Panc1 (cell line): ENCODE data around the gene TSHZ3. TPM values are rescaled to one million over a fixed set of nuclear protein-coding genes. Genes with fewer than 3 reads are reported as not detected.

Experiments
- ATAC-seq: fragments of 200-7000 bp; cut with Tn5 transposase; 2 replicates; pipeline ENCODE4 v1.9.1; 2020; ENCODE audit warnings: mild to moderate bottlenecking, moderate library complexity
- BruUV-seq: library from RNA; stranded (reverse); fragments of 400-500 nt; replicated peaks from 2 replicates; lab custom pipeline; 2021; lab: Mats Ljungman, UMichigan
- CTCF ChIA-PET: fragments of 300-600 bp; sonication (Branson Sonifier 250); formaldehyde crosslinking; loops from one replicate; lab custom pipeline; 2022; ENCODE audit warnings: antibody characterized with exemption; lab: Charles Lee
- POLR2A ChIA-PET: fragments of 300-600 bp; sonication (Branson Sonifier 250); formaldehyde crosslinking; loops from one replicate; lab custom pipeline; 2022; ENCODE audit warnings: antibody characterized with exemption; lab: Charles Lee
- DNase-seq: peaks from one replicate; pipeline ENCODE4 v3.0.0-alpha.2; 2010; ENCODE audit warnings: low read depth, low spot score
- H3K27ac ChIP-seq: 2 replicates; pipeline ENCODE4 v1.5.1; 2011; ENCODE audit warnings: mild to moderate bottlenecking, low read length, inconsistent platforms
- H3K27me3 ChIP-seq: fragments of 200-500 bp; sonication (Bioruptor generic); 2 replicates; pipeline ENCODE4 v1.6.0; 2014; ENCODE audit warnings: low read length, inconsistent platforms; ENCODE audit not compliant: control insufficient read depth, insufficient read depth
- H3K36me3 ChIP-seq: fragments of 200-500 bp; sonication (Bioruptor generic); 2 replicates; pipeline ENCODE4 v1.5.1; 2014; ENCODE audit warnings: inconsistent platforms, mild to moderate bottlenecking, low read length, moderate library complexity; ENCODE audit not compliant: control insufficient read depth, insufficient read depth
- H3K4me1 ChIP-seq: 2 replicates; pipeline ENCODE4 v1.5.1; 2011; ENCODE audit warnings: inconsistent platforms, mild to moderate bottlenecking, low read length, moderate library complexity; ENCODE audit not compliant: control insufficient read depth, insufficient read depth
- H3K4me3 ChIP-seq, 2 experiments: 2 replicates each; pipeline ENCODE4 v1.5.1; 2011 to 2012; ENCODE audit warnings: low read depth in 2 of 2, low read length in 2 of 2, mild to moderate bottlenecking in 2 of 2, inconsistent platforms in 1 of 2, moderate library complexity in 1 of 2
- H3K9me3 ChIP-seq: fragments of 200-500 bp; sonication (Bioruptor generic); 2 replicates; pipeline ENCODE4 v1.5.1; 2014; ENCODE audit warnings: low read depth, mild to moderate bottlenecking, inconsistent platforms, low read length, moderate library complexity; ENCODE audit not compliant: control insufficient read depth, insufficient read depth
- POLR2AphosphoS5 ChIP-seq: IDR thresholded peaks from 2 replicates; pipeline ENCODE4 v1.6.1; 2012; ENCODE audit warnings: mild to moderate bottlenecking, low read depth, low read length, moderate library complexity
- SIN3A ChIP-seq: IDR thresholded peaks from 2 replicates; pipeline ENCODE4 v1.6.1; 2012; ENCODE audit warnings: low read depth, mild to moderate bottlenecking, low read length, moderate library complexity, borderline replicate concordance; ENCODE audit not compliant: insufficient read depth
- TCF7L2 ChIP-seq: IDR thresholded peaks from 2 replicates; pipeline ENCODE4 v1.6.1; 2011; ENCODE audit warnings: mild to moderate bottlenecking, low read depth, low read length, inconsistent platforms
- in situ Hi-C: cut with HindIII; loops from 2 replicates; pipeline ENCODE4 v1.10.0; 2016; ENCODE audit warnings: low sequenced_read_pairs, low pct_unique_long_range_greater_than_20kb
- intact Hi-C: fragments of 100-400 bp; cut with micrococcal nuclease; formaldehyde crosslinking; loops from one replicate; pipeline ENCODE4 v1.10.0; 2022; ENCODE audit not compliant: unreplicated experiment
- total RNA-seq: library from RNA; stranded (reverse); gene quantifications from one replicate; pipeline ENCODE4 v1.2.1, GENCODE V29; 2021; ENCODE audit not compliant: unreplicated experiment
- TF ChIP-seq, protein P1 (sequence below): fragments of 450-650 bp; IDR thresholded peaks from 2 replicates; pipeline ENCODE4 v1.5.1; 2017; ENCODE audit warnings: mild to moderate bottlenecking
- TF ChIP-seq, protein P2 (sequence below), 2 experiments: IDR thresholded peaks; 2 replicates each; pipeline ENCODE4 v1.6.1; 2011 to 2012; ENCODE audit warnings: low read depth in 2 of 2, control low read depth in 1 of 2, low read length in 1 of 2, mild to moderate bottlenecking in 1 of 2, moderate library complexity in 1 of 2; ENCODE audit not compliant: insufficient read depth in 1 of 2

Gene TSHZ3
- total RNA-seq, 1 experiment from 2014 or later: 7.8 TPM

DNA sequence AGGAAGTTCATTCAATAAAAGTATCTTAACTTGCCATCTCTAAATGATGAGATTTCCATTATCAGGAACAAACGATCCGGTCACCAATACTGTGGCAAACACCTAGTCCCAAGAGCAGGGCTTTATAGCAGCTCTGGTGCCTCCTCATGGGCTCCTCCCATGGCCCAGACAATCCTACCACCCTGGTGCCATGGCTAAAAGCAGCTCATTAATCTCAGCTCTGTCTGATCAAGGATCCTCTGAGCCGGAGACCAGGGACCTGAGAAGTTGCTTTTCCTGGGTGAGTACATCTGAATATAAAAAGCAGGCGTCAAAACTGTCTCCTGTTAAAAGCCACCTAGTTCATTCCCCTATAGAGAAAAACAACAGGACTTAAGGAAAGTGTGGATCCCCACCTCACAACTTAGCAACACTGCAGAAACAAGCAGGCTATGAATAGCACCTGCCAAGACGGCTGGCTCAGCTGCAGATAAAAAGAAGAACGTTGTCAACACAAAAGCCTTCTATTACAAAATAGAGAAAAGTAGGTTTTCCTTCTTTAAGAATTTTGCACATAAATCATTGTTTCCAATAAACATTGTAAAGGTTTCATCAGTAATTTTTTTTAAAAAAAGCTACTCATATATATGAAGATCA lies 30.3 kb downstream of the TSHZ3 start:
- DNase-seq: no peak
- Histone ChIP-seq H3K4me3 (no peak overlapping the region), H3K27ac (no peak overlapping the region), H3K36me3 (no peaks in the 10 kb centered on the region), H3K27me3 (no peaks in the 10 kb centered on the region), H3K4me1 (no peaks in the 10 kb centered on the region; the same call in 1 of the 2 replicates), H3K9me3 (no peaks in the 10 kb centered on the region)
- POLR2A ChIA-PET: no interaction called here
- TF ChIP-seq, protein P1, sequence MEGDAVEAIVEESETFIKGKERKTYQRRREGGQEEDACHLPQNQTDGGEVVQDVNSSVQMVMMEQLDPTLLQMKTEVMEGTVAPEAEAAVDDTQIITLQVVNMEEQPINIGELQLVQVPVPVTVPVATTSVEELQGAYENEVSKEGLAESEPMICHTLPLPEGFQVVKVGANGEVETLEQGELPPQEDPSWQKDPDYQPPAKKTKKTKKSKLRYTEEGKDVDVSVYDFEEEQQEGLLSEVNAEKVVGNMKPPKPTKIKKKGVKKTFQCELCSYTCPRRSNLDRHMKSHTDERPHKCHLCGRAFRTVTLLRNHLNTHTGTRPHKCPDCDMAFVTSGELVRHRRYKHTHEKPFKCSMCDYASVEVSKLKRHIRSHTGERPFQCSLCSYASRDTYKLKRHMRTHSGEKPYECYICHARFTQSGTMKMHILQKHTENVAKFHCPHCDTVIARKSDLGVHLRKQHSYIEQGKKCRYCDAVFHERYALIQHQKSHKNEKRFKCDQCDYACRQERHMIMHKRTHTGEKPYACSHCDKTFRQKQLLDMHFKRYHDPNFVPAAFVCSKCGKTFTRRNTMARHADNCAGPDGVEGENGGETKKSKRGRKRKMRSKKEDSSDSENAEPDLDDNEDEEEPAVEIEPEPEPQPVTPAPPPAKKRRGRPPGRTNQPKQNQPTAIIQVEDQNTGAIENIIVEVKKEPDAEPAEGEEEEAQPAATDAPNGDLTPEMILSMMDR: no peak
- no TSS peak for BruUV-seq
- intact Hi-C loops (no loop called here), in situ Hi-C loops (no loop called here)
- CTCF ChIA-PET: no interaction called here
- no peak for ATAC-seq

DNA sequence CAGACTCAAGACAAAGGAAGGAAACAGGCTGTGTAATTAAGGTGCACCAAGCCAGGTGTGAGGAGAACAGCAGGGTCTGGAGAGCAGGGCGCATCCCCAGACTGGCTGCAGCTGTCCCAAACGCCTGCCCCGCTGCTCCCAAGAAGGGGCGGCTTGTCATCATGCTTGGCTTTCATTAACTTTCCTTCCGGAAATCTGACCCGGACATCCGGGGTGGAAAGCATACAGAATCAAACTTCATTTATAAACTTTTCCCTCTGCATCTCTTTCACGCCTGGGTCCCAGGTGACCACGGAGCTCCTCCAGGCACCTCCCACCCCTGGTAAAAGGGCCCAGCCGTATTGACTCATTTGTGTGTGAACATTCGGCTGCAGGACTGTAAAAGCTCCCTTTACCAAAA lies 31.7 kb downstream of the TSHZ3 start:
- Histone ChIP-seq H3K27me3 (no peaks in the 10 kb centered on the region), H3K4me1 (no peaks in the 10 kb centered on the region; the same call in 1 of the 2 replicates), H3K4me3 (no peak overlapping the region), H3K36me3 (no peaks in the 10 kb centered on the region), H3K9me3 (no peaks in the 10 kb centered on the region), H3K27ac (no peak overlapping the region)
- TF ChIP-seq TCF7L2 (no peak), POLR2AphosphoS5 (no peak), SIN3A (no peak)
- TF ChIP-seq, protein P2, sequence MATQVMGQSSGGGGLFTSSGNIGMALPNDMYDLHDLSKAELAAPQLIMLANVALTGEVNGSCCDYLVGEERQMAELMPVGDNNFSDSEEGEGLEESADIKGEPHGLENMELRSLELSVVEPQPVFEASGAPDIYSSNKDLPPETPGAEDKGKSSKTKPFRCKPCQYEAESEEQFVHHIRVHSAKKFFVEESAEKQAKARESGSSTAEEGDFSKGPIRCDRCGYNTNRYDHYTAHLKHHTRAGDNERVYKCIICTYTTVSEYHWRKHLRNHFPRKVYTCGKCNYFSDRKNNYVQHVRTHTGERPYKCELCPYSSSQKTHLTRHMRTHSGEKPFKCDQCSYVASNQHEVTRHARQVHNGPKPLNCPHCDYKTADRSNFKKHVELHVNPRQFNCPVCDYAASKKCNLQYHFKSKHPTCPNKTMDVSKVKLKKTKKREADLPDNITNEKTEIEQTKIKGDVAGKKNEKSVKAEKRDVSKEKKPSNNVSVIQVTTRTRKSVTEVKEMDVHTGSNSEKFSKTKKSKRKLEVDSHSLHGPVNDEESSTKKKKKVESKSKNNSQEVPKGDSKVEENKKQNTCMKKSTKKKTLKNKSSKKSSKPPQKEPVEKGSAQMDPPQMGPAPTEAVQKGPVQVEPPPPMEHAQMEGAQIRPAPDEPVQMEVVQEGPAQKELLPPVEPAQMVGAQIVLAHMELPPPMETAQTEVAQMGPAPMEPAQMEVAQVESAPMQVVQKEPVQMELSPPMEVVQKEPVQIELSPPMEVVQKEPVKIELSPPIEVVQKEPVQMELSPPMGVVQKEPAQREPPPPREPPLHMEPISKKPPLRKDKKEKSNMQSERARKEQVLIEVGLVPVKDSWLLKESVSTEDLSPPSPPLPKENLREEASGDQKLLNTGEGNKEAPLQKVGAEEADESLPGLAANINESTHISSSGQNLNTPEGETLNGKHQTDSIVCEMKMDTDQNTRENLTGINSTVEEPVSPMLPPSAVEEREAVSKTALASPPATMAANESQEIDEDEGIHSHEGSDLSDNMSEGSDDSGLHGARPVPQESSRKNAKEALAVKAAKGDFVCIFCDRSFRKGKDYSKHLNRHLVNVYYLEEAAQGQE (IDR thresholded peaks at IDR 0.05; ENCODE audit: insufficient read depth in 1 of 2, low read depth in 2 of 2, low read length in 1 of 2): no peak
- TF ChIP-seq, protein P1: no peak
- no peak for DNase-seq
- ChIA-PET POLR2A (no interaction called here), CTCF (no interaction called here)
- no peak for ATAC-seq
- intact Hi-C loops (no loop called here), in situ Hi-C loops (no loop called here)
- BruUV-seq: no TSS peak
